CD4-positive, alpha-beta T cell treated with Interleukin-6 for 4 hours (primary cell): ENCODE data around the gene PLCB1.
"Not testable (repeated sequence)": the region's sequence is repeated elsewhere in the genome, so short reads cannot be mapped to it uniquely, and the experiment has no call there.

Experiments used
- DNase-seq: peaks from one replicate; pipeline ENCODE4 v3.0.0-alpha.2; 2020; ENCODE audit warnings: mixed read lengths

Gene PLCB1

GRCh38 chr20:8571611-8572010 is 439.5 kb downstream of the PLCB1 start:
- DNase-seq, result no peak

GRCh38 chr20:8573686-8574085 is 441.6 kb downstream of the PLCB1 start:
- no peak for DNase-seq

GRCh38 chr20:8575114-8575513 is 443.0 kb downstream of the PLCB1 start:
- no peak for DNase-seq

GRCh38 chr20:8578161-8578865 is 446.2 kb downstream of the PLCB1 start:
- DNase-seq, result no peak

- DNase-seq, result no peak
Observed at GRCh38 chr20:8579035-8579434, 447.0 kb downstream of the PLCB1 start.

GRCh38 chr20:8581446-8582183 is 449.5 kb downstream of the PLCB1 start:
- DNase-seq, result no peak

GRCh38 chr20:8583012-8583565 is 451.0 kb downstream of the PLCB1 start:
- no peak for DNase-seq

- DNase-seq, result no peak
Observed at GRCh38 chr20:8583566-8584043, 451.5 kb downstream of the PLCB1 start.

GRCh38 chr20:8587251-8587650 is 455.2 kb downstream of the PLCB1 start:
- no peak for DNase-seq

- no peak for DNase-seq
Observed at GRCh38 chr20:8587810-8588209, 455.7 kb downstream of the PLCB1 start.

- DNase-seq, result no peak
Observed at GRCh38 chr20:8589956-8590355, 457.9 kb downstream of the PLCB1 start.

GRCh38 chr20:8600910-8601541 is 469.0 kb downstream of the PLCB1 start:
- not testable (repeated sequence) for DNase-seq

GRCh38 chr20:8601542-8601912 is 469.5 kb downstream of the PLCB1 start:
- no peak for DNase-seq

GRCh38 chr20:8602389-8603116 is 470.5 kb downstream of the PLCB1 start:
- DNase-seq, result no peak

GRCh38 chr20:8608470-8608869 is 476.4 kb downstream of the PLCB1 start:
- no peak for DNase-seq

GRCh38 chr20:8616792-8617191 is 484.7 kb downstream of the PLCB1 start:
- DNase-seq, result no peak

- no peak for DNase-seq
Observed at GRCh38 chr20:8621001-8621400, 488.9 kb downstream of the PLCB1 start.

- no peak for DNase-seq
Observed at GRCh38 chr20:8624046-8624445, 492.0 kb downstream of the PLCB1 start.

GRCh38 chr20:8624616-8625015 is 492.6 kb downstream of the PLCB1 start:
- no peak for DNase-seq

GRCh38 chr20:8627340-8628004 is 495.4 kb downstream of the PLCB1 start:
- no peak for DNase-seq

- DNase-seq, result no peak
Observed at GRCh38 chr20:8631271-8631670, 499.2 kb downstream of the PLCB1 start.

- DNase-seq, result no peak
Observed at GRCh38 chr20:8633366-8633765, 501.3 kb downstream of the PLCB1 start.
